ENCODE data around the gene WDFY1. TPM values are rescaled to one million over a fixed set of nuclear protein-coding genes. Genes with fewer than 3 reads are reported as not detected.
A peak's percentile ranks its signal among the peaks of the same experiment; 100 is the strongest.
"Not testable (repeated sequence)": the region's sequence is repeated elsewhere in the genome, so short reads cannot be mapped to it uniquely, and the experiment has no call there.

WDFY1 gene
- total RNA-seq, 1 experiment from 2014 or later, result 66.0 TPM

- DNase-seq (ENCODE audit: low spot score) (no peak), ATAC-seq (no peak)
- CTCF ChIA-PET, result no interaction called here
- POLR2A ChIA-PET, result interaction anchor here (0.7 kb wide), 1 partner anchor 45 kb away, joined by 3 read pairs; no protein-coding TSS in a partner anchor
- H3K4me1 Mint-ChIP-seq, result peaks cover 63% of the 10 kb centered on the region
- no peak for TF ChIP-seq SMAD3 (CRISPR knock-in tag; IDR thresholded peaks at IDR 0.05; ENCODE audit: borderline replicate concordance)
- TF ChIP-seq HMGA2 (CRISPR knock-in tag; IDR thresholded peaks at IDR 0.05), result no peak
- no peak for TF ChIP-seq IRF2 (CRISPR knock-in tag; IDR thresholded peaks at IDR 0.05; ENCODE audit: borderline replicate concordance, low read depth)
- peaks cover 3% of the 10 kb centered on the region; the same call in 1 of the 2 replicates for H3K27me3 Mint-ChIP-seq (ENCODE audit: low read depth)
- peak overlapping the region; percentile 5; the same call in 1 of the 2 replicates for H3K27ac Mint-ChIP-seq
- H3K36me3 Mint-ChIP-seq, result peaks cover 13% of the 10 kb centered on the region
- H3K9me3 Mint-ChIP-seq, result no peaks in the 10 kb centered on the region
- peak overlapping the region; percentile 4; the same call in 1 of the 2 replicates for H3K4me3 Mint-ChIP-seq
These were observed 3.4 kb downstream of the WDFY1 start for GRCh38 chr2:223941579-223942277.

GRCh38 chr2:223939438-223939837, 5.7 kb downstream of the WDFY1 start:
- POLR2A ChIA-PET; H3K9me3 Mint-ChIP-seq; H3K27ac Mint-ChIP-seq; H3K4me3 Mint-ChIP-seq; DNase-seq (ENCODE audit: low spot score); CTCF ChIA-PET; ATAC-seq; H3K27me3 Mint-ChIP-seq (ENCODE audit: low read depth): not testable (repeated sequence)
- peaks cover 73% of the 10 kb centered on the region for H3K4me1 Mint-ChIP-seq
- H3K36me3 Mint-ChIP-seq, result peaks cover 13% of the 10 kb centered on the region

GRCh38 chr2:223937535-223937934, 7.6 kb downstream of the WDFY1 start:
- no peak for DNase-seq (ENCODE audit: low spot score)
- peaks cover 3% of the 10 kb centered on the region; the same call in 1 of the 2 replicates for H3K27me3 Mint-ChIP-seq (ENCODE audit: low read depth)
- H3K4me1 Mint-ChIP-seq, result peaks cover 74% of the 10 kb centered on the region
- ChIA-PET CTCF (no interaction called here), POLR2A (no interaction called here)
- H3K27ac Mint-ChIP-seq, result peak overlapping the region; percentile 75
- ATAC-seq, result peak; percentile 44
- peaks cover 11% of the 10 kb centered on the region for H3K36me3 Mint-ChIP-seq
- no peaks in the 10 kb centered on the region for H3K9me3 Mint-ChIP-seq
- peak overlapping the region; percentile 51 for H3K4me3 Mint-ChIP-seq
- TF ChIP-seq ZNF232 (CRISPR knock-in tag; IDR thresholded peaks at IDR 0.05), result no peak
- no peak for TF ChIP-seq KAT7 (CRISPR knock-in tag; IDR thresholded peaks at IDR 0.05; ENCODE audit: borderline replicate concordance)
- no peak for TF ChIP-seq NR3C1 (CRISPR knock-in tag; conservative IDR thresholded peaks at IDR 0.05; ENCODE audit: low read depth)
- no peak for TF ChIP-seq TCF7 (CRISPR knock-in tag; IDR thresholded peaks at IDR 0.05; ENCODE audit: low read depth)
- no peak for TF ChIP-seq ATF2 (CRISPR knock-in tag; IDR thresholded peaks at IDR 0.05; ENCODE audit: borderline replicate concordance, low read depth)
- TF ChIP-seq JUN (CRISPR knock-in tag; IDR thresholded peaks at IDR 0.05), result no peak
- TF ChIP-seq AFF4 (CRISPR knock-in tag; IDR thresholded peaks at IDR 0.05; ENCODE audit: borderline replicate concordance), result no peak
- TF ChIP-seq EMX1 (CRISPR knock-in tag; IDR thresholded peaks at IDR 0.05), result no peak
- TF ChIP-seq AR (CRISPR knock-in tag; IDR thresholded peaks at IDR 0.05), result no peak
